ENCODE data around the gene STK38L. TPM values are rescaled to one million over a fixed set of nuclear protein-coding genes. Genes with fewer than 3 reads are reported as not detected.
A peak's percentile ranks its signal among the peaks of the same experiment; 100 is the strongest.

The STK38L gene
- polyA plus RNA-seq, 2 of the 4 experiments (the other 2 are of a cell fraction) = 17.3 to 32.2 TPM

GRCh38 chr12:27336282-27336653 lies 92.2 kb downstream of the STK38L start:
- ChIA-PET CTCF (interaction anchor here (0.7 to 0.9 kb wide), 2 partner anchors 31 to 320 kb away, joined by 3 to 4 read pairs; no protein-coding TSS in a partner anchor), POLR2A (interaction anchor here (0.6 kb wide), 1 partner anchor 468 kb away, joined by 3 read pairs; no protein-coding TSS in a partner anchor)
- 83% methylated on average over 2 of the region's 2 CpGs for WGBS (ENCODE audit: missing lambda C conversion rate)
- DNase-seq (ENCODE audit: low read depth in 1 of 2, low spot score in 1 of 2) (no peak), ATAC-seq (no peak), FAIRE-seq (no peak)
- Histone ChIP-seq H3K4me3 (no peak overlapping the region), H3K4me1 (peaks cover 46% of the 10 kb centered on the region), H3K27ac (0 out of 6 replicates have a peak overlapping the region, but pooled peaks of 1 of the 2 experiments have one; percentile 13), H3K4me2 (no peak overlapping the region), H3K9me3 (no peaks in the 10 kb centered on the region)
- TF ChIP-seq TFCP2L1 (CRISPR knock-in tag; IDR thresholded peaks at IDR 0.05) (no peak), RARB (CRISPR knock-in tag; IDR thresholded peaks at IDR 0.05) (no peak), HEYL (CRISPR knock-in tag; IDR thresholded peaks at IDR 0.05) (no peak), ZFP36 (IDR thresholded peaks at IDR 0.05; ENCODE audit: borderline replicate concordance, partially characterized antibody) (no peak), SREBF2 (IDR thresholded peaks at IDR 0.05) (no peak), HOXB5 (CRISPR knock-in tag; IDR thresholded peaks at IDR 0.05) (no peak), BHLHE40 (IDR thresholded peaks at IDR 0.05; ENCODE audit: low read depth, low read length) (no peak), FOSB (CRISPR knock-in tag; IDR thresholded peaks at IDR 0.05) (no peak)

- WGBS (ENCODE audit: missing lambda C conversion rate) = 100% methylated on average over 1 of the region's 1 CpG
- no peak for TF ChIP-seq MAFK (IDR thresholded peaks at IDR 0.05; ENCODE audit: partially characterized antibody)
- no peak for TF ChIP-seq CHD2 (IDR thresholded peaks at IDR 0.05; ENCODE audit: low read length, partially characterized antibody)
- no peak for TF ChIP-seq CEBPB (IDR thresholded peaks at IDR 0.05)
- no peak for TF ChIP-seq PBX3 (IDR thresholded peaks at IDR 0.05)
- TF ChIP-seq HOXB5 (CRISPR knock-in tag; IDR thresholded peaks at IDR 0.05) = no peak
- no peak for TF ChIP-seq PHF8 (IDR thresholded peaks at IDR 0.05; ENCODE audit: borderline replicate concordance, low read depth)
- no peak for TF ChIP-seq JUN (IDR thresholded peaks at IDR 0.05)
- no peak for TF ChIP-seq NR3C1 (IDR thresholded peaks at IDR 0.05)
- TF ChIP-seq EHMT2 (IDR thresholded peaks at IDR 0.05; ENCODE audit: low read depth) = no peak
- no peak for TF ChIP-seq HDAC2 (IDR thresholded peaks at IDR 0.05)
- no peak for TF ChIP-seq EHF (CRISPR knock-in tag; IDR thresholded peaks at IDR 0.05)
- no peak for TF ChIP-seq E2F6 (IDR thresholded peaks at IDR 0.05; ENCODE audit: borderline replicate concordance, low read depth)
- TF ChIP-seq, protein P1, sequence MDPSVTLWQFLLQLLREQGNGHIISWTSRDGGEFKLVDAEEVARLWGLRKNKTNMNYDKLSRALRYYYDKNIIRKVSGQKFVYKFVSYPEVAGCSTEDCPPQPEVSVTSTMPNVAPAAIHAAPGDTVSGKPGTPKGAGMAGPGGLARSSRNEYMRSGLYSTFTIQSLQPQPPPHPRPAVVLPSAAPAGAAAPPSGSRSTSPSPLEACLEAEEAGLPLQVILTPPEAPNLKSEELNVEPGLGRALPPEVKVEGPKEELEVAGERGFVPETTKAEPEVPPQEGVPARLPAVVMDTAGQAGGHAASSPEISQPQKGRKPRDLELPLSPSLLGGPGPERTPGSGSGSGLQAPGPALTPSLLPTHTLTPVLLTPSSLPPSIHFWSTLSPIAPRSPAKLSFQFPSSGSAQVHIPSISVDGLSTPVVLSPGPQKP (IDR thresholded peaks at IDR 0.05; ENCODE audit: low read depth, low read length) = no peak
- H3K27ac ChIP-seq = no peak overlapping the region
- FAIRE-seq (no peak), ATAC-seq (no peak), DNase-seq (ENCODE audit: low read depth in 1 of 2, low spot score in 1 of 2) (no peak)
- H3K4me3 ChIP-seq = no peak overlapping the region
- ChIA-PET POLR2A (no interaction called here), CTCF (interaction anchor here (0.7 kb wide), 1 partner anchor 47 kb away, joined by 4 read pairs; no protein-coding TSS in a partner anchor)
- peaks cover 36% of the 10 kb centered on the region for H3K4me1 ChIP-seq
- no peaks in the 10 kb centered on the region for H3K9me3 ChIP-seq
- H3K4me2 ChIP-seq = no peak overlapping the region
These were observed 93.3 kb downstream of the STK38L start for GRCh38 chr12:27337376-27337775.

DNA sequence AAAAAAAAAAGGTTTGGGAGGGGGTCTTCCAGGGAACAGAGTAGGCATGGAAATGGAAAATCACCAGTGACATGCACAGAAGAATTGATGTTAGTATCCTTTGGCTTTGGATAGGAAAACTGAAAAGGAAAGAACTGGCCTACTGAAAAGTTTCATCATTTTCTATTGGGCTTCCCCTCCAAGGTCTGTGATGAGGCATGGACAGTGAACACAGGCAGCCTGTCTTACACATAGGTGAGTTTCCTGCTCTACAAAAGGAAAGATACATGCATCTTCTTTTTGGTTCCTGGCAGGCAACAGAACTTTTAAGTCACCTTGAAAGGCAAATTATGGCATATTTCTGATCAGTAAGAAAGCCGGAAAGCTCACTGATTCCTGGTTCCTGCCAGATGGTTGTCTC lies 94.4 kb downstream of the STK38L start:
- ATAC-seq = no peak
- H3K4me2 ChIP-seq = no peak overlapping the region
- no peak for DNase-seq (ENCODE audit: low read depth in 1 of 2, low spot score in 1 of 2)
- TF ChIP-seq CBX8 (IDR thresholded peaks at IDR 0.05) (no peak), KDM1A (IDR thresholded peaks at IDR 0.05; ENCODE audit: low read depth) (no peak), CEBPB (IDR thresholded peaks at IDR 0.05) (no peak), ZC3H11A (IDR thresholded peaks at IDR 0.05) (no peak), MYC (IDR thresholded peaks at IDR 0.05; ENCODE audit: borderline replicate concordance, low read length) (no peak), EHF (CRISPR knock-in tag; IDR thresholded peaks at IDR 0.05) (no peak), FOXS1 (CRISPR knock-in tag; IDR thresholded peaks at IDR 0.05) (no peak), NFE2L2 (conservative IDR thresholded peaks at IDR 0.05; ENCODE audit: low read length) (no peak), FOSL2 (IDR thresholded peaks at IDR 0.05) (no peak), FOSL2 (CRISPR knock-in tag; IDR thresholded peaks at IDR 0.05) (no peak)
- TF ChIP-seq, protein P1 (IDR thresholded peaks at IDR 0.05; ENCODE audit: low read depth, low read length) = no peak
- POLR2A ChIA-PET = no interaction called here
- WGBS (ENCODE audit: missing lambda C conversion rate) = 98% methylated on average over 1 of the region's 1 CpG
- no peak overlapping the region for H3K4me3 ChIP-seq
- FAIRE-seq = no peak
- H3K4me1 ChIP-seq = peaks cover 47% of the 10 kb centered on the region
- H3K9me3 ChIP-seq = no peaks in the 10 kb centered on the region
- CTCF ChIA-PET = no interaction called here
- no peak overlapping the region for H3K27ac ChIP-seq

All from A549 (cell line).